Spleen (tissue), 11 donors: Measurements from ENCODE around the gene DPAGT1. TPM values are rescaled to one million over a fixed set of nuclear protein-coding genes. Genes with fewer than 3 reads are reported as not detected.

Source experiments
- DNase-seq: peaks from one replicate; pipeline ENCODE4 v3.0.0-alpha.2; 2020
- H3K27ac ChIP-seq, 8 donors: fragments of 200-600 bp; sonication (generic) in 7 of 8; 1 replicate in 4 of 8; 2 replicates in 4 of 8; pipeline versions ENCODE4 v1.5.0 to v1.8.0; 2016 to 2021; ENCODE audit warnings: inconsistent platforms in 4 of 8, mild to moderate bottlenecking in 4 of 8, moderate library complexity in 1 of 8
- H3K27me3 ChIP-seq, 7 donors: fragments of 200-600 bp; sonication (generic) in 6 of 7; replicated peaks in 1 of 7; 1 replicate in 4 of 7; 2 replicates in 3 of 7; pipeline versions ENCODE4 v1.5.0 to v1.8.0; 2016 to 2021; ENCODE audit warnings: inconsistent platforms in 3 of 7, mild to moderate bottlenecking in 1 of 7
- H3K36me3 ChIP-seq, 6 donors: fragments of 200-600 bp; sonication (generic) in 5 of 6; 1 replicate in 4 of 6; 2 replicates in 2 of 6; pipeline versions ENCODE4 v1.5.0 to v1.8.0; 2016 to 2021; ENCODE audit warnings: inconsistent platforms in 2 of 6
- H3K4me1 ChIP-seq, 6 donors: fragments of 200-600 bp; sonication (generic) in 5 of 6; 1 replicate in 3 of 6; 2 replicates in 3 of 6; pipeline versions ENCODE4 v1.5.0 to v1.8.0; 2016 to 2021; ENCODE audit warnings: inconsistent platforms in 3 of 6
- H3K4me3 ChIP-seq, 8 donors: fragments of 200-600 bp; sonication (generic) in 7 of 8; 1 replicate in 4 of 8; 2 replicates in 4 of 8; pipeline versions ENCODE4 v1.5.0 to v1.8.0; 2016 to 2021; ENCODE audit warnings: inconsistent platforms in 4 of 8, mild to moderate bottlenecking in 4 of 8, moderate library complexity in 2 of 8
- H3K9me3 ChIP-seq, 8 donors: fragments of 200-600 bp; sonication (generic) in 7 of 8; 1 replicate in 4 of 8; 2 replicates in 4 of 8; pipeline versions ENCODE4 v1.5.0 to v1.8.0; 2016 to 2021; ENCODE audit warnings: inconsistent platforms in 4 of 8
- CTCF ChIP-seq, 11 experiments: fragments of 200-600 bp in 7 of 11; fragments of 450-650 bp in 4 of 11; sonication (generic) in 4 of 11; IDR thresholded peaks in 8 of 11; conservative IDR thresholded peaks in 3 of 11; 1 replicate in 7 of 11; 2 replicates in 4 of 11; pipeline versions ENCODE4 v1.4.0 to v1.8.0; 2016 to 2021; ENCODE audit warnings: antibody characterized with exemption in 11 of 11, inconsistent platforms in 4 of 11, mild to moderate bottlenecking in 1 of 11
- POLR2A ChIP-seq, 3 donors: fragments of 450-650 bp; IDR thresholded peaks; one replicate each; pipeline ENCODE4 v1.5.1; 2017; ENCODE audit warnings: antibody characterized with exemption in 3 of 3, mild to moderate bottlenecking in 1 of 3
- POLR2AphosphoS5 ChIP-seq, 3 donors: sonication (generic); formaldehyde crosslinking; IDR thresholded peaks; one replicate each; pipeline ENCODE4 v1.5.1; 2017; ENCODE audit warnings: antibody characterized with exemption in 3 of 3
- WGBS, 5 donors: extraction: QIAGEN DNeasy Blood & Tissue Kit in 3 of 5; methylation state at CpG; one replicate each; pipeline versions ENCODE4 v1.1.5 to v1.1.7; 2013 to 2018; 5-methylcytosine and 5-hydroxymethylcytosine counted together
- intact Hi-C: fragments of 100-400 bp; cut with DNase I; formaldehyde crosslinking; loops from one replicate; pipeline ENCODE4 v1.15.0; 2023; ENCODE audit warnings: low total_unique reads
- polyA plus RNA-seq, 3 donors: library from polyadenylated mRNA; stranded (reverse); fragments of 200-250 nt; gene quantifications; one replicate each; pipeline ENCODE4 v1.2.1, GENCODE V29; 2013
- total RNA-seq, 7 donors: library from RNA; depleted of rRNA in 3 of 7; stranded (reverse); fragments of >200 nt in 3 of 7; fragmentation: NEBNext Ultra II Directional in 4 of 7; extraction: Animal tissue kit (Norgen Biotek cat#: 25700) in 4 of 7; gene quantifications; one replicate each; pipeline versions ENCODE4 v1.1.0 to v1.2.1, GENCODE V29; 2016 to 2021
- donor health status: healthy with polysubstance abuse.
- donor health status: DM: no; HTN: no; CAD: no; lungs with moderate emphysema.
- donor health status: DM: no; HTN: no; CAD: no.
- donor health status: Bipolar disorder and iron deficiency.
- donor health status: healthy.
- donor health status: DM: no; HTN: no; CAD: no.
- donor health status: DM: yes; HTN: yes; CAD: no.

The DPAGT1 gene
- total and polyA plus RNA-seq, 10 donors, result 20.7 to 58.9 (median 33.7) TPM

GRCh38 chr11:119115484-119116234, 14.0 kb upstream of the DPAGT1 start:
- Histone ChIP-seq H3K9me3 (no peaks in the 10 kb centered on the region), H3K4me3 (peak overlapping the region in 3 of 8 donors; percentile 25 to 55 (median 27)), H3K27me3 (no peaks in the 10 kb centered on the region), H3K36me3 (peaks cover 0 to 70% (median 46%) of the 10 kb centered on the region in 6 donors), H3K27ac (peak overlapping the region; percentile 18 to 90 (median 74)), H3K4me1 (peaks cover 2 to 54% (median 22%) of the 10 kb centered on the region in 6 donors)
- DNase-seq, result peak; percentile 86
- TF ChIP-seq POLR2AphosphoS5 (IDR thresholded peaks at IDR 0.05), result peak; percentile 52 to 69 (median 54)
- no peak for TF ChIP-seq POLR2A (IDR thresholded peaks at IDR 0.05)
- peak in 1 of 11 experiments; percentile 18 for TF ChIP-seq CTCF (IDR thresholded peaks at IDR 0.05 in 8 of 11, conservative IDR thresholded peaks at IDR 0.05 in 3 of 11)
- 39 to 60% (median 47%) methylated on average over 24 of the region's 24 CpGs for WGBS, 5 donors
- intact Hi-C loops, result no loop called here

- no peak for DNase-seq
- peaks cover 0 to 84% (median 46%) of the 10 kb centered on the region in 6 donors for H3K36me3 ChIP-seq
- 71 to 85% (median 81%) methylated on average over 5 of the region's 5 CpGs for WGBS, 5 donors
These were observed 12.7 kb upstream of the DPAGT1 start for GRCh38 chr11:119114351-119114750.

DNA sequence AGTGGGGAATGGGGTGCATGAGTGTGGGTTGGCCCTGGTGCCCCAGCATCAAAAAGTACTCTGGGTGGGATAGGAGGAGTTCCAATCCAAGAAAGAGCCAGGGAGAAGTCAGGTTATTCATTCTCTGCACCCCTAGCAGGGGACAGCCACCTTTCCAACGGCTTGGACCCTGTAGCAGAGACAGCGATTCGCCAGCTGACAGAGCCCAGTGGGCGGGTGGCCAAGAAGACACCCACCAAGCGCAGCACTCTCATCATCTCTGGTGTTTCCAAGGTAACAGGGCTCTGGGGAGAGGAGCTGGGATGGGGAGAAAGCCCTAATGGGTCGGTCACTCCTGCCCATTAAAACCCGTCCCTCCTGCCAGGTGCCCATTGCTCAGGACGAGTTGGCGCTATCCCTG, 12.1 kb upstream of the DPAGT1 start:
- DNase-seq, result no peak
- Histone ChIP-seq H3K27me3 (no peaks in the 10 kb centered on the region), H3K9me3 (no peaks in the 10 kb centered on the region), H3K36me3 (peaks cover 0 to 84% (median 46%) of the 10 kb centered on the region in 6 donors), H3K27ac (peak overlapping the region in 2 of 8 donors; percentile 84 to 90), H3K4me3 (no peak overlapping the region), H3K4me1 (peaks cover 8 to 66% (median 35%) of the 10 kb centered on the region in 6 donors)
- TF ChIP-seq POLR2AphosphoS5 (IDR thresholded peaks at IDR 0.05) (no peak), POLR2A (IDR thresholded peaks at IDR 0.05) (no peak), CTCF (IDR thresholded peaks at IDR 0.05 in 8 of 11, conservative IDR thresholded peaks at IDR 0.05 in 3 of 11) (no peak)
- 92 to 98% (median 95%) methylated on average over 9 of the region's 9 CpGs for whole genome bisulfite sequencing, 5 donors
- intact Hi-C loops, result no loop called here

More at GRCh38 chr11:119114351-119114750, 12.7 kb upstream of the DPAGT1 start:
- peak overlapping the region in 4 of 8 donors; percentile 72 to 90 (median 84) for H3K27ac ChIP-seq
- no peak for TF ChIP-seq CTCF (IDR thresholded peaks at IDR 0.05 in 8 of 11, conservative IDR thresholded peaks at IDR 0.05 in 3 of 11)
- no peak for TF ChIP-seq POLR2A (IDR thresholded peaks at IDR 0.05)
- no peak for TF ChIP-seq POLR2AphosphoS5 (IDR thresholded peaks at IDR 0.05)
- intact Hi-C loops, result no loop called here
- no peaks in the 10 kb centered on the region for H3K27me3 ChIP-seq
- H3K9me3 ChIP-seq, result no peaks in the 10 kb centered on the region
- peaks cover 1 to 60% (median 29%) of the 10 kb centered on the region in 6 donors for H3K4me1 ChIP-seq
- no peak overlapping the region for H3K4me3 ChIP-seq

GRCh38 chr11:119112314-119113020, 10.8 kb upstream of the DPAGT1 start:
- intact Hi-C loops, result no loop called here
- whole genome bisulfite sequencing, 5 donors, result 87 to 94% (median 92%) methylated on average over 8 to 12 of the region's 12 CpGs
- Histone ChIP-seq H3K27me3 (no peaks in the 10 kb centered on the region), H3K27ac (no peak overlapping the region), H3K9me3 (no peaks in the 10 kb centered on the region), H3K4me3 (no peak overlapping the region), H3K36me3 (peaks cover 0 to 81% (median 46%) of the 10 kb centered on the region in 6 donors), H3K4me1 (peaks cover 14 to 75% (median 44%) of the 10 kb centered on the region in 6 donors)
- TF ChIP-seq CTCF (IDR thresholded peaks at IDR 0.05 in 8 of 11, conservative IDR thresholded peaks at IDR 0.05 in 3 of 11) (no peak), POLR2AphosphoS5 (IDR thresholded peaks at IDR 0.05) (no peak), POLR2A (IDR thresholded peaks at IDR 0.05) (no peak)
- no peak for DNase-seq
